HepG2 (cell line): ENCODE data around the gene TPCN2. TPM values are rescaled to one million over a fixed set of nuclear protein-coding genes. Genes with fewer than 3 reads are reported as not detected.

Experiments used
- ATAC-seq: fragments of 200-7000 bp; cut with Tn5 transposase; 3 replicates; pipeline ENCODE4 v1.9.1; 2020; ENCODE audit warnings: mild to moderate bottlenecking, moderate library complexity
- BruUV-seq: library from RNA; stranded (reverse); fragments of 400-500 nt; replicated peaks from 2 replicates; lab custom pipeline; 2021; lab: Mats Ljungman, UMichigan
- CTCF ChIA-PET: fragments of 300-600 bp; formaldehyde crosslinking; extraction: SDS; loops from one replicate; lab custom pipeline; 2021; ENCODE audit warnings: low total read pairs, inconsistent platforms, low intra/inter-chr PET ratio; lab: Yijun Ruan, JAX
- POLR2A ChIA-PET: fragments of 350-600 bp; sonication (Branson Sonifier 250); formaldehyde crosslinking; loops from one replicate; lab custom pipeline; 2020; ENCODE audit warnings: antibody characterized with exemption, inconsistent platforms; lab: Yijun Ruan, JAX
- DNase-seq: peaks from one replicate; pipeline ENCODE4 v3.0.0-alpha.2; 2015; ENCODE audit warnings: low spot score
- FAIRE-seq: peaks from 3 replicates; lab custom pipeline; 2011; peaks lifted over from hg19 to GRCh38; lab: Jason Lieb, UNC
- H2AFZ ChIP-seq: one replicate; pipeline ENCODE4 v1.6.1; 2011; ENCODE audit warnings: low read length, inconsistent platforms
- H3K27ac ChIP-seq: fragments of 300-600 bp; 3 replicates; pipeline ENCODE4 v1.8.0; 2011; ENCODE audit warnings: mixed run types, mild to moderate bottlenecking, mixed read lengths, low read length, inconsistent platforms; ENCODE audit not compliant: insufficient read depth; ENCODE audit errors: extremely low read length
- H3K27me3 ChIP-seq, 2 experiments: fragments of 200-600 bp in 1 of 2; 2 replicates in 1 of 2; 3 replicates in 1 of 2; pipeline versions ENCODE4 v1.6.0 to v1.8.0; 2011; ENCODE audit warnings: low read length in 2 of 2, mild to moderate bottlenecking in 2 of 2, moderate library complexity in 2 of 2, inconsistent platforms in 1 of 2; ENCODE audit not compliant: insufficient read depth in 2 of 2, control insufficient read depth in 1 of 2
- H3K36me3 ChIP-seq, 2 experiments: fragments of 200-600 bp in 1 of 2; replicated peaks in 1 of 2; 2 replicates in 1 of 2; 3 replicates in 1 of 2; pipeline versions ENCODE4 v1.5.1 to v1.8.0; 2011; ENCODE audit warnings: low read length in 2 of 2, inconsistent platforms in 1 of 2; ENCODE audit not compliant: insufficient read depth in 2 of 2, control insufficient read depth in 1 of 2
- H3K4me1 ChIP-seq: 2 replicates; pipeline ENCODE4 v1.5.1; 2012; ENCODE audit warnings: low read length, inconsistent platforms; ENCODE audit not compliant: insufficient read depth
- H3K4me2 ChIP-seq: 2 replicates; pipeline ENCODE4 v1.6.0; 2011; ENCODE audit warnings: low read depth, low read length, inconsistent platforms
- H3K4me3 ChIP-seq, 3 experiments: fragments of 200-600 bp in 1 of 3; sonication (generic), shearing (Covaris generic) in 1 of 3; replicated peaks in 1 of 3; 2 replicates each; pipeline ENCODE4 v1.5.1; 2011 to 2016; ENCODE audit warnings: low read length in 3 of 3, inconsistent platforms in 2 of 3, low read depth in 2 of 3, mild to moderate bottlenecking in 2 of 3, control low read depth in 1 of 3, mixed read lengths in 1 of 3; ENCODE audit not compliant: insufficient read depth in 1 of 3
- H3K79me2 ChIP-seq: one replicate; pipeline ENCODE4 v1.6.1; 2011; ENCODE audit warnings: low read length, inconsistent platforms; ENCODE audit not compliant: insufficient read depth
- H3K9ac ChIP-seq: 2 replicates; pipeline ENCODE4 v1.6.0; 2011; ENCODE audit warnings: mild to moderate bottlenecking, low read depth, low read length, inconsistent platforms; ENCODE audit not compliant: insufficient read depth
- H3K9me3 ChIP-seq: 2 replicates; pipeline ENCODE4 v1.5.1; 2012; ENCODE audit warnings: mild to moderate bottlenecking, low read length
- H4K20me1 ChIP-seq: 2 replicates; pipeline ENCODE4 v1.6.0; 2011; ENCODE audit warnings: inconsistent platforms, mild to moderate bottlenecking, low read length, moderate library complexity; ENCODE audit not compliant: insufficient read depth
- ARNTL ChIP-seq: sonication (generic); formaldehyde crosslinking; IDR thresholded peaks from 2 replicates; pipeline ENCODE4 v1.4.0; 2020; ENCODE audit warnings: mild to moderate bottlenecking, missing genetic modification reagents
- CHCHD3 ChIP-seq: sonication (generic); formaldehyde crosslinking; IDR thresholded peaks from 2 replicates; pipeline ENCODE4 v1.8.0; 2022; ENCODE audit warnings: mild to moderate bottlenecking, missing genetic modification reagents, moderate library complexity
- E2F2 ChIP-seq: sonication (generic); formaldehyde crosslinking; IDR thresholded peaks from 2 replicates; pipeline ENCODE4 v1.4.0; 2020; ENCODE audit warnings: missing genetic modification reagents, borderline replicate concordance
- ELF4 ChIP-seq: sonication (generic); formaldehyde crosslinking; IDR thresholded peaks from 2 replicates; pipeline ENCODE4 v1.5.0; 2020; ENCODE audit warnings: missing genetic modification reagents, mild to moderate bottlenecking, moderate library complexity, borderline replicate concordance
- MNT ChIP-seq: fragments of 450-650 bp; IDR thresholded peaks from 2 replicates; pipeline ENCODE4 v1.6.1; 2016
- MXI1 ChIP-seq: IDR thresholded peaks from 3 replicates; pipeline ENCODE4 v1.6.1; 2012; ENCODE audit warnings: low read depth, low read length, inconsistent platforms, borderline replicate concordance
- NAIF1 ChIP-seq: sonication (generic); formaldehyde crosslinking; IDR thresholded peaks from 2 replicates; pipeline ENCODE4 v1.5.0; 2020; ENCODE audit warnings: mild to moderate bottlenecking, missing genetic modification reagents, borderline replicate concordance
- ZNF121 ChIP-seq: sonication (generic); formaldehyde crosslinking; IDR thresholded peaks from 2 replicates; pipeline ENCODE4 v1.5.0; 2020; ENCODE audit warnings: mild to moderate bottlenecking, missing genetic modification reagents
- ZNF329 ChIP-seq: sonication (generic); formaldehyde crosslinking; IDR thresholded peaks from 2 replicates; pipeline ENCODE4 v1.9.0; 2021; ENCODE audit warnings: low read depth, mild to moderate bottlenecking, missing genetic modification reagents
- WGBS: methylation state at CpG from one replicate; pipeline ENCODE4 v1.1.6; 2017; ENCODE audit warnings: low lambda C conversion rate; 5-methylcytosine and 5-hydroxymethylcytosine counted together
- in situ Hi-C: cut with HindIII; loops from 2 replicates; pipeline ENCODE4 v1.10.0; 2017; ENCODE audit warnings: low pct_unique_long_range_greater_than_20kb; ENCODE audit not compliant: extremely low pct_ligation_motif_present
- intact Hi-C: fragments of 100-400 bp; cut with micrococcal nuclease; formaldehyde crosslinking; loops from one replicate; pipeline ENCODE4 v1.10.0; 2022; ENCODE audit not compliant: unreplicated experiment
- polyA plus RNA-seq, 8 experiments: library from polyadenylated mRNA; depleted of rRNA in 3 of 8; stranded (reverse) in 7 of 8; unstranded in 1 of 8; fragments of >200 nt; fragmentation: Illumina TruSeq in 4 of 8; extraction: Trizol in 4 of 8; gene quantifications; 2 replicates each; pipeline versions ENCODE4 v1.2.1 to v1.2.3, GENCODE V29; 2011 to 2016; ENCODE audit warnings: low read depth in 4 of 8, missing spikeins in 1 of 8, mixed read lengths in 1 of 8; ENCODE audit not compliant: insufficient read depth in 1 of 8
- total RNA-seq, 5 experiments: library from RNA; depleted of rRNA; stranded (reverse); fragments of >200 nt; fragmentation: Illumina TruSeq; extraction: Trizol; gene quantifications; 2 replicates each; pipeline ENCODE4 v1.2.3, GENCODE V29; 2016; ENCODE audit warnings: low read depth in 1 of 5
- TF ChIP-seq, protein P1 (sequence below): sonication (generic); formaldehyde crosslinking; conservative IDR thresholded peaks from 2 replicates; pipeline ENCODE4 v1.8.0; 2022; ENCODE audit warnings: missing genetic modification reagents
- TF ChIP-seq, protein P2 (sequence below): sonication (generic); formaldehyde crosslinking; IDR thresholded peaks from 2 replicates; pipeline ENCODE4 v1.5.1; 2020; ENCODE audit warnings: mild to moderate bottlenecking, missing genetic modification reagents, moderate library complexity
- TF ChIP-seq, protein P3 (sequence below): sonication (generic); formaldehyde crosslinking; IDR thresholded peaks from 2 replicates; pipeline ENCODE4 v1.4.0; 2020; ENCODE audit warnings: missing genetic modification reagents

Gene TPCN2
- total and polyA plus RNA-seq, 2 of the 13 experiments (the other 11 are each of a cell fraction or from before 2014, with no cell fraction given): 5.6 to 5.9 TPM

DNA sequence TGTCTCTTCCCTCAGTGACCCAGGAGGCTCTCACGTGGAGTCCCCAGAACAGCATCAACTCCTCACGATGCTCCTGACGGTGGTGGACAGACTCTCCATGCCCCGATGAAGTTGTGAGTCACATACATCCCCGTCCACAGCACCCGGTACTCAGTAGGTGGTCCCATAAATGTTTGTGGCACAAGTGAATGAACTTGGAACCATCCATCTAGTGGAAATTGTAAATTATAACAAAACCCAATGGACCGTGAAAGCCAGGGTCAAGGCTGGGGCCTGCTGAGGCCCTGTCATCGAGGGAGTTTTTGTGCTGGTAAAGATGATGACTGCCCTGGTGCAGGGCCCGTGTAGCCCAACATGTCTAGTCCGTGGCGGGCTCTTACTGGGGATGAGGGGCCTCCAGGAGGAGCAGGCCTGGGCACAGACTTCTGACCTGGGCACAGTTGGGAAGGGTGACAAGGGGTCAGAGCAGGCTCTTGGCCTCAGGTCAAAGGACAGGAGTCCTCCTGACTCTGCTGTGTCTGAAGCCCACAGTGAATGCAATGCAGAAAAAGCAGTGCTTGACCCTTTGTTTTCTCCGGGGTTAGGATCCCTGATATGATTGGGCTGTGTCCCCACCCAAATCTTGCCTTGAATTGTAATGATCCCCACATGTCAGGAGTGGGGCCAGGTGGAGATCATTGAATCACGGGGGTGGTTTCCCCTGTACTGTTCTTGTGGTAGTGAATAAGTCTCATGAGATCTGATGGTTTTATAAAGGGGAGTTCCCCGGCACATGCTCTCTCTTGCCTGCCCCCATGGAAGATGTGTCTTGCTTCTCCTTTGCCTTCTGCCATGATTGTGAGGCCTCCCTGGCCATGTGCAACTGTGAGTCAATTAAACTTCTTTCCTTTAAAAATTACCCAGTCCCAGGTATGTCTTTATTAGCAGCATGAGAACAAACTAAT lies 87.0 kb downstream of the TPCN2 start:
- in situ Hi-C loops: no loop called here
- no peak for ATAC-seq
- 55% methylated on average over 14 of the region's 14 CpGs for WGBS
- TF ChIP-seq E2F2 (CRISPR knock-in tag) (no peak), MXI1 (no peak), ELF4 (CRISPR knock-in tag) (no peak), MNT (no peak), ZNF121 (CRISPR knock-in tag) (no peak), CHCHD3 (CRISPR knock-in tag) (no peak), NAIF1 (CRISPR knock-in tag) (no peak), ZNF329 (CRISPR knock-in tag) (no peak), ARNTL (CRISPR knock-in tag) (no peak)
- TF ChIP-seq, protein P1, sequence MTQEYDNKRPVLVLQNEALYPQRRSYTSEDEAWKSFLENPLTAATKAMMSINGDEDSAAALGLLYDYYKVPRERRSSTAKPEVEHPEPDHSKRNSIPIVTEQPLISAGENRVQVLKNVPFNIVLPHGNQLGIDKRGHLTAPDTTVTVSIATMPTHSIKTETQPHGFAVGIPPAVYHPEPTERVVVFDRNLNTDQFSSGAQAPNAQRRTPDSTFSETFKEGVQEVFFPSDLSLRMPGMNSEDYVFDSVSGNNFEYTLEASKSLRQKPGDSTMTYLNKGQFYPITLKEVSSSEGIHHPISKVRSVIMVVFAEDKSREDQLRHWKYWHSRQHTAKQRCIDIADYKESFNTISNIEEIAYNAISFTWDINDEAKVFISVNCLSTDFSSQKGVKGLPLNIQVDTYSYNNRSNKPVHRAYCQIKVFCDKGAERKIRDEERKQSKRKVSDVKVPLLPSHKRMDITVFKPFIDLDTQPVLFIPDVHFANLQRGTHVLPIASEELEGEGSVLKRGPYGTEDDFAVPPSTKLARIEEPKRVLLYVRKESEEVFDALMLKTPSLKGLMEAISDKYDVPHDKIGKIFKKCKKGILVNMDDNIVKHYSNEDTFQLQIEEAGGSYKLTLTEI: no peak
- TF ChIP-seq, protein P2, sequence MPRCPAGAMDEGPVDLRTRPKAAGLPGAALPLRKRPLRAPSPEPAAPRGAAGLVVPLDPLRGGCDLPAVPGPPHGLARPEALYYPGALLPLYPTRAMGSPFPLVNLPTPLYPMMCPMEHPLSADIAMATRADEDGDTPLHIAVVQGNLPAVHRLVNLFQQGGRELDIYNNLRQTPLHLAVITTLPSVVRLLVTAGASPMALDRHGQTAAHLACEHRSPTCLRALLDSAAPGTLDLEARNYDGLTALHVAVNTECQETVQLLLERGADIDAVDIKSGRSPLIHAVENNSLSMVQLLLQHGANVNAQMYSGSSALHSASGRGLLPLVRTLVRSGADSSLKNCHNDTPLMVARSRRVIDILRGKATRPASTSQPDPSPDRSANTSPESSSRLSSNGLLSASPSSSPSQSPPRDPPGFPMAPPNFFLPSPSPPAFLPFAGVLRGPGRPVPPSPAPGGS (CRISPR knock-in tag): no peak
- TF ChIP-seq, protein P3, sequence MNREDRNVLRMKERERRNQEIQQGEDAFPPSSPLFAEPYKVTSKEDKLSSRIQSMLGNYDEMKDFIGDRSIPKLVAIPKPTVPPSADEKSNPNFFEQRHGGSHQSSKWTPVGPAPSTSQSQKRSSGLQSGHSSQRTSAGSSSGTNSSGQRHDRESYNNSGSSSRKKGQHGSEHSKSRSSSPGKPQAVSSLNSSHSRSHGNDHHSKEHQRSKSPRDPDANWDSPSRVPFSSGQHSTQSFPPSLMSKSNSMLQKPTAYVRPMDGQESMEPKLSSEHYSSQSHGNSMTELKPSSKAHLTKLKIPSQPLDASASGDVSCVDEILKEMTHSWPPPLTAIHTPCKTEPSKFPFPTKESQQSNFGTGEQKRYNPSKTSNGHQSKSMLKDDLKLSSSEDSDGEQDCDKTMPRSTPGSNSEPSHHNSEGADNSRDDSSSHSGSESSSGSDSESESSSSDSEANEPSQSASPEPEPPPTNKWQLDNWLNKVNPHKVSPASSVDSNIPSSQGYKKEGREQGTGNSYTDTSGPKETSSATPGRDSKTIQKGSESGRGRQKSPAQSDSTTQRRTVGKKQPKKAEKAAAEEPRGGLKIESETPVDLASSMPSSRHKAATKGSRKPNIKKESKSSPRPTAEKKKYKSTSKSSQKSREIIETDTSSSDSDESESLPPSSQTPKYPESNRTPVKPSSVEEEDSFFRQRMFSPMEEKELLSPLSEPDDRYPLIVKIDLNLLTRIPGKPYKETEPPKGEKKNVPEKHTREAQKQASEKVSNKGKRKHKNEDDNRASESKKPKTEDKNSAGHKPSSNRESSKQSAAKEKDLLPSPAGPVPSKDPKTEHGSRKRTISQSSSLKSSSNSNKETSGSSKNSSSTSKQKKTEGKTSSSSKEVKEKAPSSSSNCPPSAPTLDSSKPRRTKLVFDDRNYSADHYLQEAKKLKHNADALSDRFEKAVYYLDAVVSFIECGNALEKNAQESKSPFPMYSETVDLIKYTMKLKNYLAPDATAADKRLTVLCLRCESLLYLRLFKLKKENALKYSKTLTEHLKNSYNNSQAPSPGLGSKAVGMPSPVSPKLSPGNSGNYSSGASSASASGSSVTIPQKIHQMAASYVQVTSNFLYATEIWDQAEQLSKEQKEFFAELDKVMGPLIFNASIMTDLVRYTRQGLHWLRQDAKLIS: no peak

More for the DNA sequence above, 87.0 kb downstream of the TPCN2 start:
- Histone ChIP-seq H3K9ac (no peak overlapping the region), H3K9me3 (peaks cover 5% of the 10 kb centered on the region; the same call in 1 of the 2 replicates), H2AFZ (no peak overlapping the region), H3K79me2 (no peaks in the 10 kb centered on the region), H3K27ac (no peak overlapping the region), H3K27me3 (peaks cover 0 to 2% of the 10 kb centered on the region in 2 experiments; a peak in 1 of 5 replicates), H3K4me2 (no peak overlapping the region), H3K4me3 (no peak overlapping the region), H3K4me1 (peaks cover 22% of the 10 kb centered on the region), H3K36me3 (no peaks in the 10 kb centered on the region), H4K20me1 (no peaks in the 10 kb centered on the region)
- FAIRE-seq (no peak), DNase-seq (no peak)
- BruUV-seq: no TSS peak
- intact Hi-C loops: no loop called here
- POLR2A ChIA-PET: no interaction called here
- CTCF ChIA-PET: no interaction called here
